GM12891 (cell line): ENCODE results near the gene CCPG1.

Experiments used
- POLR2A ChIP-seq: IDR thresholded peaks from 2 replicates; pipeline ENCODE4 v1.6.1; 2011; ENCODE audit warnings: low read depth, low read length, control low read depth
- TAF1 ChIP-seq: IDR thresholded peaks from 2 replicates; pipeline ENCODE4 v1.6.1; 2011; ENCODE audit warnings: low read depth, low read length, control low read depth

- no peak for TF ChIP-seq TAF1
- no peak for TF ChIP-seq POLR2A
These were observed 6.3 kb downstream of the CCPG1 start for GRCh38 chr15:55401786-55402246.
